Measurements from ENCODE around the gene GYS1.
"Not testable (repeated sequence)": the region's sequence is repeated elsewhere in the genome, so short reads cannot be mapped to it uniquely, and the experiment has no call there.

The GYS1 gene

GRCh38 chr19:48993175-48994034, at the start of gene GYS1, which contains the start of gene RUVBL2:
TSS of gene GYS1 (minus strand) at chr19:48993309. CDS start at chr19:48993112, 197 bp downstream.
TSS of gene RUVBL2 (plus strand) at chr19:48993887. CDS start at chr19:48993912, 25 bp downstream.
- FAIRE-seq: peak; percentile 96

GRCh38 chr19:49042666-49043065, 49.6 kb upstream of the GYS1 start:
- not testable (repeated sequence) for FAIRE-seq

- no peak for FAIRE-seq
These were observed 49.1 kb upstream of the GYS1 start for GRCh38 chr19:49042177-49042576.

GRCh38 chr19:49039736-49040135, 46.6 kb upstream of the GYS1 start:
- FAIRE-seq: not testable (repeated sequence)

- not testable (repeated sequence) for FAIRE-seq
These were observed 45.6 kb upstream of the GYS1 start for GRCh38 chr19:49038557-49039276.

GRCh38 chr19:49038111-49038510, 45.0 kb upstream of the GYS1 start:
- FAIRE-seq: not testable (repeated sequence)

- FAIRE-seq: not testable (repeated sequence)
These were observed 43.7 kb upstream of the GYS1 start, which contains the start of gene CGB1 for GRCh38 chr19:49036815-49037214. TSS of gene CGB1 (minus strand) at chr19:49036895. CDS start at chr19:49036711, 184 bp downstream.

GRCh38 chr19:49031642-49032301, 38.7 kb upstream of the GYS1 start, which contains the start of gene CGB2:
TSS of gene CGB2 (plus strand) at chr19:49031890. CDS start at chr19:49032096, 206 bp downstream.
- not testable (repeated sequence) for FAIRE-seq

GRCh38 chr19:49030323-49030722, 37.2 kb upstream of the GYS1 start:
- not testable (repeated sequence) for FAIRE-seq

- FAIRE-seq: not testable (repeated sequence)
These were observed 36.6 kb upstream of the GYS1 start for GRCh38 chr19:49029749-49030148.

- not testable (repeated sequence) for FAIRE-seq
These were observed 35.6 kb upstream of the GYS1 start for GRCh38 chr19:49028686-49029085.

- FAIRE-seq: not testable (repeated sequence)
These were observed 32.5 kb upstream of the GYS1 start for GRCh38 chr19:49025599-49025998.

GRCh38 chr19:49025088-49025487, 32.0 kb upstream of the GYS1 start:
- FAIRE-seq: not testable (repeated sequence)

- not testable (repeated sequence) for FAIRE-seq
These were observed 31.1 kb upstream of the GYS1 start, which contains the start of gene CGB3 for GRCh38 chr19:49024233-49024632. TSS of gene CGB3 (minus strand) at chr19:49024333. CDS start at chr19:49023971, 362 bp downstream.

- no peak for FAIRE-seq
These were observed 29.0 kb upstream of the GYS1 start for GRCh38 chr19:49022116-49022515.

GRCh38 chr19:49020931-49021895, 28.1 kb upstream of the GYS1 start:
- FAIRE-seq: no peak

- FAIRE-seq: no peak
These were observed 27.2 kb upstream of the GYS1 start for GRCh38 chr19:49020342-49020741.

- FAIRE-seq: no peak
These were observed 26.3 kb upstream of the GYS1 start for GRCh38 chr19:49019242-49019932.

GRCh38 chr19:49018388-49019241, 25.5 kb upstream of the GYS1 start:
- FAIRE-seq: not testable (repeated sequence)
